Measurements from ENCODE around the gene CACNB4. TPM values are rescaled to one million over a fixed set of nuclear protein-coding genes. Genes with fewer than 3 reads are reported as not detected.

Gene CACNB4
- total and polyA plus RNA-seq, 9 of the 15 experiments (the other 6 are each of a cell fraction or from before 2014, with no cell fraction given): 0.01 to 0.20 (median 0.04) TPM; not detected in 1

- H3K79me2 ChIP-seq (ENCODE audit: control insufficient read depth, insufficient read depth, low read length): no peaks in the 10 kb centered on the region
- no peaks in the 10 kb centered on the region for H3K9me3 ChIP-seq (replicated peaks; ENCODE audit: control insufficient read depth, insufficient read depth, low read depth, low read length)
- H3K9ac ChIP-seq (ENCODE audit: insufficient read depth in 1 of 2, low read depth in 2 of 2, low read length in 2 of 2): no peak overlapping the region
- intact Hi-C loops (cut with micrococcal nuclease): no loop called here
- no peaks in the 10 kb centered on the region for H3K9me1 ChIP-seq (ENCODE audit: control insufficient read depth, insufficient read depth, low read length)
- TF ChIP-seq ATF7 (IDR thresholded peaks at IDR 0.05) (no peak), ZNF239 (CRISPR knock-in tag; IDR thresholded peaks at IDR 0.05) (no peak), HIVEP1 (CRISPR knock-in tag; IDR thresholded peaks at IDR 0.05) (no peak), U2AF2 (optimal IDR thresholded peaks at IDR 0.05; ENCODE audit: low read depth, low read length) (no peak), MLLT1 (IDR thresholded peaks at IDR 0.05) (no peak), CLOCK (CRISPR knock-in tag; IDR thresholded peaks at IDR 0.05; ENCODE audit: borderline replicate concordance) (no peak), CTBP1 (IDR thresholded peaks at IDR 0.05; ENCODE audit: borderline replicate concordance) (no peak), U2AF1 (optimal IDR thresholded peaks at IDR 0.05; ENCODE audit: low read depth, low read length) (no peak), LCOR (CRISPR knock-in tag; IDR thresholded peaks at IDR 0.05) (no peak), ZNF41 (CRISPR knock-in tag; conservative IDR thresholded peaks at IDR 0.05) (no peak), LEF1 (IDR thresholded peaks at IDR 0.05) (no peak)
- H2AFZ ChIP-seq (ENCODE audit: low read depth, low read length): no peak overlapping the region
- no peaks in the 10 kb centered on the region for H4K20me1 ChIP-seq (replicated peaks; ENCODE audit: control insufficient read depth, insufficient read depth, low read length)
- BruUV-seq (replicated peaks): no TSS peak
- peaks cover 0 to 14% of the 10 kb centered on the region in 2 experiments; a peak in 3 of 5 replicates for H3K4me1 ChIP-seq (replicated peaks in 1 of 2; ENCODE audit: control insufficient read depth in 2 of 2, insufficient read depth in 2 of 2, low read length in 2 of 2)
- in situ Hi-C loops (cut with MboI): no loop called here
- no peak for DNase-seq (ENCODE audit: extremely low read depth in 1 of 4, low spot score in 3 of 4)
- ATAC-seq: no peak
- H3K27ac ChIP-seq (ENCODE audit: extremely low read depth, low read depth, low read length): no peak overlapping the region
- peaks cover 0 to 5% of the 10 kb centered on the region in 2 experiments; a peak in 2 of 5 replicates for H3K27me3 ChIP-seq (ENCODE audit: control insufficient read depth in 2 of 2, insufficient read depth in 2 of 2, low read length in 2 of 2)
- H3K4me3 ChIP-seq: no peak overlapping the region
- no peaks in the 10 kb centered on the region for H3K36me3 ChIP-seq (ENCODE audit: control insufficient read depth, insufficient read depth, low read length)
- ChIA-PET POLR2A (interaction anchor here (0.8 kb wide), 1 partner anchor 10 kb away, joined by 4 read pairs; no protein-coding TSS in a partner anchor), CTCF (ENCODE audit: low intra/inter-chr PET ratio) (no interaction called here)
- no peak overlapping the region for H3K4me2 ChIP-seq (ENCODE audit: insufficient read depth, low read length)
- 8% methylated on average over 3 of the region's 3 CpGs for WGBS (ENCODE audit: insufficient coverage, low coverage, missing lambda C conversion rate)
- no peak for FAIRE-seq
Measured at GRCh38 chr2:151851761-151852160, 247.1 kb downstream of the CACNB4 start.

Measured in K562 (cell line).